Measurements from ENCODE around the gene KIF4A.
"Not testable (repeated sequence)": the region's sequence is repeated elsewhere in the genome, so short reads cannot be mapped to it uniquely, and the experiment has no call there.

The KIF4A gene

GRCh38 chrX:70262952-70263567 is 26.8 kb upstream of the KIF4A start:
- Mint-ChIP-seq H3K27ac (no peak overlapping the region), H3K4me3 (no peak overlapping the region), H3K27me3 (no peaks in the 10 kb centered on the region), H3K9me3 (no peaks in the 10 kb centered on the region), H3K4me1 (no peaks in the 10 kb centered on the region), H3K36me3 (peaks cover 7% of the 10 kb centered on the region)
- DNase-seq (ENCODE audit: low spot score in 2 of 2) (no peak), ATAC-seq (ENCODE audit: low read depth) (no peak)

GRCh38 chrX:70264784-70265183 is 25.1 kb upstream of the KIF4A start:
- Mint-ChIP-seq H3K27me3 (no peaks in the 10 kb centered on the region), H3K9me3 (no peaks in the 10 kb centered on the region), H3K36me3 (peaks cover 7% of the 10 kb centered on the region), H3K27ac (no peak overlapping the region), H3K4me1 (no peaks in the 10 kb centered on the region), H3K4me3 (no peak overlapping the region)
- DNase-seq (ENCODE audit: low spot score in 2 of 2) = no peak
- ATAC-seq (ENCODE audit: low read depth) = no peak

- no peaks in the 10 kb centered on the region for H3K9me3 Mint-ChIP-seq
- H3K4me1 Mint-ChIP-seq = no peaks in the 10 kb centered on the region
- H3K27me3 Mint-ChIP-seq = no peaks in the 10 kb centered on the region
- peaks cover 7% of the 10 kb centered on the region for H3K36me3 Mint-ChIP-seq
- ATAC-seq (ENCODE audit: low read depth) (no peak), DNase-seq (ENCODE audit: low spot score in 2 of 2) (no peak)
- H3K27ac Mint-ChIP-seq = no peak within 1 kb of the TSS
- H3K4me3 Mint-ChIP-seq = no peak within 1 kb of the TSS
These were observed 21.9 kb upstream of the KIF4A start, which contains the start of gene ARR3 for GRCh38 chrX:70268034-70268433. TSS of gene ARR3 (plus strand) at chrX:70268334. CDS start at chrX:70269386, 1,052 bp downstream.

GRCh38 chrX:70274029-70274428 is 15.9 kb upstream of the KIF4A start:
- not testable (repeated sequence) for H3K4me3 Mint-ChIP-seq; H3K27me3 Mint-ChIP-seq; DNase-seq (ENCODE audit: low spot score in 2 of 2); H3K36me3 Mint-ChIP-seq; H3K27ac Mint-ChIP-seq; ATAC-seq (ENCODE audit: low read depth); H3K9me3 Mint-ChIP-seq; H3K4me1 Mint-ChIP-seq

GRCh38 chrX:70279081-70279480 is 10.8 kb upstream of the KIF4A start:
- Mint-ChIP-seq H3K27me3 (no peaks in the 10 kb centered on the region), H3K4me1 (no peaks in the 10 kb centered on the region), H3K9me3 (no peaks in the 10 kb centered on the region), H3K36me3 (peaks cover 20% of the 10 kb centered on the region), H3K4me3 (no peak overlapping the region), H3K27ac (no peak overlapping the region)
- ATAC-seq (ENCODE audit: low read depth) (no peak), DNase-seq (ENCODE audit: low spot score in 2 of 2) (no peak)

GRCh38 chrX:70280573-70280972 is 9.3 kb upstream of the KIF4A start:
- ATAC-seq (ENCODE audit: low read depth) = no peak
- no peaks in the 10 kb centered on the region for H3K27me3 Mint-ChIP-seq
- H3K9me3 Mint-ChIP-seq = no peaks in the 10 kb centered on the region
- no peaks in the 10 kb centered on the region for H3K4me1 Mint-ChIP-seq
- H3K36me3 Mint-ChIP-seq = peaks cover 22% of the 10 kb centered on the region
- no peak overlapping the region for H3K27ac Mint-ChIP-seq
- no peak overlapping the region for H3K4me3 Mint-ChIP-seq
- no peak for DNase-seq (ENCODE audit: low spot score in 2 of 2)

- H3K27me3 Mint-ChIP-seq = no peaks in the 10 kb centered on the region
- no peak within 1 kb of the TSS for H3K4me3 Mint-ChIP-seq
- no peaks in the 10 kb centered on the region for H3K4me1 Mint-ChIP-seq
- H3K9me3 Mint-ChIP-seq = no peaks in the 10 kb centered on the region
- no peak for ATAC-seq (ENCODE audit: low read depth)
- no peak for DNase-seq (ENCODE audit: low spot score in 2 of 2)
- H3K36me3 Mint-ChIP-seq = peaks cover 29% of the 10 kb centered on the region
- H3K27ac Mint-ChIP-seq = no peak within 1 kb of the TSS
These were observed 8.0 kb upstream of the KIF4A start, which contains the start of gene RAB41 for GRCh38 chrX:70281951-70282350. TSS of gene RAB41 (plus strand) at chrX:70282172. CDS start at chrX:70282218, 46 bp downstream.

GRCh38 chrX:70289168-70289792 is 624 bp upstream of the KIF4A start:
- Mint-ChIP-seq H3K4me3 (peak overlapping the region; percentile 85), H3K4me1 (no peaks in the 10 kb centered on the region), H3K36me3 (peaks cover 13% of the 10 kb centered on the region), H3K27me3 (no peaks in the 10 kb centered on the region), H3K9me3 (no peaks in the 10 kb centered on the region), H3K27ac (peak overlapping the region; percentile 41)
- no peak for ATAC-seq (ENCODE audit: low read depth)
- DNase-seq (ENCODE audit: low spot score in 2 of 2) = no peak

GRCh38 chrX:70292788-70293187 is 2.9 kb downstream of the KIF4A start:
- ATAC-seq (ENCODE audit: low read depth) (no peak), DNase-seq (ENCODE audit: low spot score in 2 of 2) (no peak)
- Mint-ChIP-seq H3K27me3 (no peaks in the 10 kb centered on the region), H3K4me1 (no peaks in the 10 kb centered on the region), H3K4me3 (no peak overlapping the region), H3K27ac (no peak overlapping the region), H3K36me3 (no peaks in the 10 kb centered on the region), H3K9me3 (no peaks in the 10 kb centered on the region)

- Mint-ChIP-seq H3K27me3 (no peaks in the 10 kb centered on the region), H3K9me3 (no peaks in the 10 kb centered on the region), H3K36me3 (no peaks in the 10 kb centered on the region), H3K27ac (no peak overlapping the region), H3K4me1 (no peaks in the 10 kb centered on the region), H3K4me3 (no peak overlapping the region)
- ATAC-seq (ENCODE audit: low read depth) = no peak
- DNase-seq (ENCODE audit: low spot score in 2 of 2) = no peak
These were observed 3.7 kb downstream of the KIF4A start for GRCh38 chrX:70293621-70294020.

- no peak overlapping the region for H3K4me3 Mint-ChIP-seq
- no peaks in the 10 kb centered on the region for H3K4me1 Mint-ChIP-seq
- no peaks in the 10 kb centered on the region for H3K27me3 Mint-ChIP-seq
- DNase-seq (ENCODE audit: low spot score in 2 of 2) = no peak
- peak overlapping the region; percentile 20 for H3K27ac Mint-ChIP-seq
- no peak for ATAC-seq (ENCODE audit: low read depth)
- no peaks in the 10 kb centered on the region for H3K9me3 Mint-ChIP-seq
- no peaks in the 10 kb centered on the region for H3K36me3 Mint-ChIP-seq
These were observed 11.8 kb downstream of the KIF4A start for GRCh38 chrX:70301716-70302115.

- Mint-ChIP-seq H3K36me3 (no peaks in the 10 kb centered on the region), H3K27me3 (no peaks in the 10 kb centered on the region), H3K4me3 (no peak overlapping the region), H3K27ac (no peak overlapping the region), H3K9me3 (peaks cover 2% of the 10 kb centered on the region), H3K4me1 (no peaks in the 10 kb centered on the region)
- DNase-seq (ENCODE audit: low spot score in 2 of 2) (no peak), ATAC-seq (ENCODE audit: low read depth) (no peak)
These were observed 23.6 kb downstream of the KIF4A start for GRCh38 chrX:70313503-70313902.

GRCh38 chrX:70322784-70323183 is 32.9 kb downstream of the KIF4A start:
- Mint-ChIP-seq H3K27ac (no peak overlapping the region), H3K9me3 (no peaks in the 10 kb centered on the region), H3K36me3 (no peaks in the 10 kb centered on the region), H3K4me3 (no peak overlapping the region), H3K4me1 (no peaks in the 10 kb centered on the region), H3K27me3 (no peaks in the 10 kb centered on the region)
- DNase-seq (ENCODE audit: low spot score in 2 of 2) = no peak
- no peak for ATAC-seq (ENCODE audit: low read depth)

- H3K27ac Mint-ChIP-seq; H3K27me3 Mint-ChIP-seq; ATAC-seq (ENCODE audit: low read depth); H3K9me3 Mint-ChIP-seq; H3K4me1 Mint-ChIP-seq; DNase-seq (ENCODE audit: low spot score in 2 of 2); H3K4me3 Mint-ChIP-seq; H3K36me3 Mint-ChIP-seq: not testable (repeated sequence)
These were observed 33.7 kb downstream of the KIF4A start for GRCh38 chrX:70323628-70324027.

GRCh38 chrX:70324326-70324725 is 34.4 kb downstream of the KIF4A start:
- Mint-ChIP-seq H3K9me3 (no peaks in the 10 kb centered on the region), H3K27ac (no peak overlapping the region), H3K4me1 (no peaks in the 10 kb centered on the region), H3K27me3 (no peaks in the 10 kb centered on the region), H3K4me3 (no peak overlapping the region), H3K36me3 (no peaks in the 10 kb centered on the region)
- DNase-seq (ENCODE audit: low spot score in 2 of 2) = no peak
- no peak for ATAC-seq (ENCODE audit: low read depth)
